Measurements from ENCODE around the gene S1PR2.

Gene S1PR2

GRCh38 chr19:10217085-10217484, 14.0 kb downstream of the S1PR2 start:
- H3K4me3 ChIP-seq (ENCODE audit: control insufficient read depth, low read depth, low read length): no peak overlapping the region
- no peak for DNase-seq (ENCODE audit: low read depth)
- TF ChIP-seq, protein P1, sequence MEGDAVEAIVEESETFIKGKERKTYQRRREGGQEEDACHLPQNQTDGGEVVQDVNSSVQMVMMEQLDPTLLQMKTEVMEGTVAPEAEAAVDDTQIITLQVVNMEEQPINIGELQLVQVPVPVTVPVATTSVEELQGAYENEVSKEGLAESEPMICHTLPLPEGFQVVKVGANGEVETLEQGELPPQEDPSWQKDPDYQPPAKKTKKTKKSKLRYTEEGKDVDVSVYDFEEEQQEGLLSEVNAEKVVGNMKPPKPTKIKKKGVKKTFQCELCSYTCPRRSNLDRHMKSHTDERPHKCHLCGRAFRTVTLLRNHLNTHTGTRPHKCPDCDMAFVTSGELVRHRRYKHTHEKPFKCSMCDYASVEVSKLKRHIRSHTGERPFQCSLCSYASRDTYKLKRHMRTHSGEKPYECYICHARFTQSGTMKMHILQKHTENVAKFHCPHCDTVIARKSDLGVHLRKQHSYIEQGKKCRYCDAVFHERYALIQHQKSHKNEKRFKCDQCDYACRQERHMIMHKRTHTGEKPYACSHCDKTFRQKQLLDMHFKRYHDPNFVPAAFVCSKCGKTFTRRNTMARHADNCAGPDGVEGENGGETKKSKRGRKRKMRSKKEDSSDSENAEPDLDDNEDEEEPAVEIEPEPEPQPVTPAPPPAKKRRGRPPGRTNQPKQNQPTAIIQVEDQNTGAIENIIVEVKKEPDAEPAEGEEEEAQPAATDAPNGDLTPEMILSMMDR (IDR thresholded peaks at IDR 0.05; ENCODE audit: control insufficient read depth, insufficient read depth, low read depth, low read length, missing control alignments): no peak

DNA sequence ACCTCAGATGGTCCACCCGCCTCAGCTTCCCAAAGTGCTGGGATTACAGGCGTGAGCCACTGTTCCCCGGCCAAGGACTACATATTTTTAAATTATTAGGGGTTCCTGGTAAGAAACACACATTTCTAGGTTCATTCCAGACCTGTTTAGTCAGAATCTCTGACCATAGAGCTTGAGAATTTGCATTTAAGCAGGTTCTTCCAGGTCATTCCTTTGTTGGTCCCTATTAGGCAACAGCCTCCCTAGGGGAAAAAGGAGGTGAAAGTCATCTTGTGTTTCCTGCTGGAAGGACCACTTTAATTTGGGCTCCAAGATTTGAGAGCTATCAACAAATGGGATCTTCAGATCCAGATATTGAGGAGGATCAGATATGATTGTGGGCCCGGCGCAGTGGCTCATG, 16.3 kb downstream of the S1PR2 start:
- TF ChIP-seq, protein P1 (IDR thresholded peaks at IDR 0.05; ENCODE audit: control insufficient read depth, insufficient read depth, low read depth, low read length, missing control alignments): no peak
- no peak overlapping the region for H3K4me3 ChIP-seq (ENCODE audit: control insufficient read depth, low read depth, low read length)
- DNase-seq (ENCODE audit: low read depth): no peak

GRCh38 chr19:10211691-10212090, 19.4 kb downstream of the S1PR2 start:
- no peak overlapping the region for H3K4me3 ChIP-seq (ENCODE audit: control insufficient read depth, low read depth, low read length)
- no peak for DNase-seq (ENCODE audit: low read depth)
- TF ChIP-seq, protein P1 (IDR thresholded peaks at IDR 0.05; ENCODE audit: control insufficient read depth, insufficient read depth, low read depth, low read length, missing control alignments): no peak

- TF ChIP-seq, protein P1 (IDR thresholded peaks at IDR 0.05; ENCODE audit: control insufficient read depth, insufficient read depth, low read depth, low read length, missing control alignments): no peak
- no peak overlapping the region for H3K4me3 ChIP-seq (ENCODE audit: control insufficient read depth, low read depth, low read length)
- no peak for DNase-seq (ENCODE audit: low read depth)
These were observed 20.1 kb downstream of the S1PR2 start for GRCh38 chr19:10211061-10211460.

DNA sequence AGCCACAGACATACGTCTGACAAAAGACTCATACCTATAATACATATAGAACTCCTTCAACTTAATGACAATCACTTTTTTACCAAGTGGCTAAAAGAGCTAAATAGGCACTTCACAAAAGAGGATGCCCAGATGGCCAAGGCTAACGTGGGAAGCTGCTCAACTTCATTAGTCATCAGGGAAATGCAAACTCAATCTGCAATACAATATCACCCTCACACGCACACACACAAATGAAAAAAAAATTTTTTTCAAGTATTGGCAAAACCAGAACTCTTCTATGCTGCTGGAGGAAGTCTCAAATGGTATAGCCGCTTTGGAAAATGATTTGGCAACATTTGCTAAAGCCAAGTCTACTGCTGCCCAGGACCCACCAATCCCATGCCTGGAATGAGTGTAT, 21.8 kb downstream of the S1PR2 start:
- no peak overlapping the region for H3K4me3 ChIP-seq (ENCODE audit: control insufficient read depth, low read depth, low read length)
- TF ChIP-seq, protein P1 (IDR thresholded peaks at IDR 0.05; ENCODE audit: control insufficient read depth, insufficient read depth, low read depth, low read length, missing control alignments): no peak
- peak; percentile 61 for DNase-seq (ENCODE audit: low read depth)

DNA sequence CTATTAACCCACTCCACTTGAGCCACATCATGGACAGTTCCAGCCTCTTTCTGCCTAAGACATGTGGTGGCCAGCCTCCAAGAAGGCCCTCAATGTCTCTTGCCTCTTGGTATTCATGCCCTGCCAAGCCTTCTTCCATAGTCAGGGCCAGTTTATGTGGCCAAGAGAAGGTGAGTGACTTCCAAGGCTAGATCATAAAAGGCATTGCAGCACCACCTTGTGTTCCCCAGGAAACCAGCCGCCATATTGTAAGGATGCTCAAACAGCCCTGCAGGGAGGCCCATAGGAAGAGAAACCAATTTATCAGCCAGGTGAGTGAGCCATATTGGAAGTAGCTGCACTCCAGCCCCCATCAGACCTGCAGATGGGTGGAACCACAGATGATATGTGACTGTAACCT, 24.1 kb downstream of the S1PR2 start:
- TF ChIP-seq, protein P1 (IDR thresholded peaks at IDR 0.05; ENCODE audit: control insufficient read depth, insufficient read depth, low read depth, low read length, missing control alignments): no peak
- DNase-seq (ENCODE audit: low read depth): no peak
- no peak overlapping the region for H3K4me3 ChIP-seq (ENCODE audit: control insufficient read depth, low read depth, low read length)
